Nasal cavity respiratory epithelium epithelial cell of viscerocranial mucosa (primary cell): Measurements from ENCODE around the gene ARL5B. TPM values are rescaled to one million over a fixed set of nuclear protein-coding genes. Genes with fewer than 3 reads are reported as not detected.

Source experiments
- total RNA-seq: library from RNA; depleted of rRNA; stranded (reverse); fragments of >200 nt; gene quantifications from 2 replicates; pipeline ENCODE4 v1.2.3, GENCODE V29; 2014

Gene ARL5B, protein sequence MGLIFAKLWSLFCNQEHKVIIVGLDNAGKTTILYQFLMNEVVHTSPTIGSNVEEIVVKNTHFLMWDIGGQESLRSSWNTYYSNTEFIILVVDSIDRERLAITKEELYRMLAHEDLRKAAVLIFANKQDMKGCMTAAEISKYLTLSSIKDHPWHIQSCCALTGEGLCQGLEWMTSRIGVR
- 33.5 and 33.7 TPM in 2 replicates for total RNA-seq

DNA sequence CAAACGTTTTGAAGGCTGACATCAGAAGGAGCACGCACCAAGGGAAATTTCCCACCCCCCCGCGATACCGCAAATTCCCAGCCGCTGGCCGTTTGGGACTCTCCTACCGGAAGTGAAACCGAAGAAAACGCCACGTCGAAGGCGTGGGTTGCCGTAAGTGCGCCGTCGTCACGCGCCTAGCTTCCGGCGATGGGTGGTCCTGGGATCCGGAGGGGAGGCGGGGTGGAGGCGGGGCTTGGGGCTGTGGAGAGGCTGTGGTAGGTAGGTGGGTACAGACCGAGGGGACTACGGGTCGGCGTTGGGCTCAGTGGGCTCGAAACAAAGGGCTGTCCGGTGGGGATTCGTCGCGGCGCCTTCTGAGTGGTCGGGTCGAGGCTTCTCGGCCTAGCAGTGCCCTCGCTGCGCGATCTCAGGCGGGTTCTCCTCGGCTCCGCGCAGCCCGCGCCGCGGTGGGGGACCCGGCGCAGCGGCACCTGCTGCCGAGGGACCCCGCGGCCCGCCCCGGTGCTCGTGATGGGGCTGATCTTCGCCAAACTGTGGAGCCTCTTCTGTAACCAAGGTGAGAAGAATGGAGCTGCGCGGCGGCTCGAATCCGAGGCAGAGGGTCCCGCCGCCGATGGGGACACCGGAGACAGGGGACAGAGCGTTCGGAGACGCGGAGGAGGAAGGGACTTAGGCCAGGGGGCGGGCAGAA, at the start of gene ARL5B:
Gene ARL5B (plus strand): TSS at position 307 of the 694 bp plus-strand sequence. CDS start 207 bp downstream, at position 514.

DNA sequence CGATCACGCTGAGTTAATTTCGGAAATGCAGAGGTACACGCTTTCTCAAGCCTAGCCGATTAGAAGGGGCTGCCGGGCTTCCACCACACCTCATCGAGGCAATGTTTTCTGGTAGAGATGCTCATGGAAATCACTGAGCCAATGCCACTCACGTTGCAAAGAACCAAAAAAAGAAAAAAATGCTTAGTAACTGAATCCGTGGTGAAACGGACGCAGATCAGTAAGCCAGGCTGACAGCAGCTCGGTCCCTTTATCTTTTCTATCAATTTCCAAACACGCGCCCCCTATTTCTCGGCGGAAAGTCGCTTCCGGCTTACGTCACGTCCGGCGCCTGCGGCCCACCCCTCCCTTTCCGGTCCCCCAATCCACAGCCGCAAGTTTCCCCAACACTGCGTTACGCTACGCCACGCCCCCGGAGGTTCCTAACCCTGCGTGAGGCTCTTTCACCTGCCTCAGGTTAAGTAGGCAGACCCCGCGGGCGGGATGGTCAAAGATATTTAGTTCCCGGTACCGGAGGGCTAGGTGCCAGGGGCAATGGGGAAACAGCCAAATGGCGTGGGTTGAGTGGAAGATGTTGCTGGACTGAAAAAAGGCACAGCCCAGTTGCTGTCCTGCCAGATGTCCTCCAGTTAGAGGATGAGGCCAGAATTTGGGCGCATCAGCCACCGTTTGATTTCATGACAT, 7.8 kb upstream of the ARL5B start, which contains the start of gene NSUN6:
Gene NSUN6 (minus strand): TSS at position 264 of the 684 bp plus-strand sequence. CDS start 384 bp downstream, outside the sequence.

Other genes with a start within 250 kb of the ARL5B start
- gene NSUN6, start 7.8 kb upstream of the ARL5B start, total RNA-seq: 16.8 and 19.8 TPM in 2 replicates